VCaP (cell line): ENCODE data around the gene SLC44A1.

Experiments used
- H3K27ac ChIP-seq: fragments of 450-650 bp; 2 replicates; pipeline ENCODE4 v1.5.1; 2017
- CTCF ChIP-seq: fragments of 450-650 bp; conservative IDR thresholded peaks from 2 replicates; pipeline ENCODE4 v1.5.1; 2017; ENCODE audit warnings: mild to moderate bottlenecking, moderate library complexity

Gene SLC44A1

GRCh38 chr9:105441616-105442160, 197.2 kb downstream of the SLC44A1 start:
- TF ChIP-seq CTCF: no peak
- no peak overlapping the region for H3K27ac ChIP-seq

GRCh38 chr9:105443121-105443520, 198.7 kb downstream of the SLC44A1 start:
- H3K27ac ChIP-seq: no peak overlapping the region
- no peak for TF ChIP-seq CTCF

GRCh38 chr9:105444130-105444529, 199.7 kb downstream of the SLC44A1 start:
- H3K27ac ChIP-seq: no peak overlapping the region

GRCh38 chr9:105445203-105445881, 200.9 kb downstream of the SLC44A1 start:
- no peak overlapping the region for H3K27ac ChIP-seq
- no peak for TF ChIP-seq CTCF

More at GRCh38 chr9:105444130-105444529, 199.7 kb downstream of the SLC44A1 start:
- TF ChIP-seq CTCF: no peak

GRCh38 chr9:105447386-105447813, 202.9 kb downstream of the SLC44A1 start:
- peak overlapping the region; percentile 63 for H3K27ac ChIP-seq

GRCh38 chr9:105447814-105448812, 203.7 kb downstream of the SLC44A1 start, which contains the start of gene FSD1L:
Gene FSD1L, plus strand, starts transcription at chr9:105448034. Its CDS starts 187 bp downstream, at chr9:105448221.
- TF ChIP-seq CTCF: peak; percentile 67
- peak within 1 kb of the TSS; percentile 63 for H3K27ac ChIP-seq

More at GRCh38 chr9:105447386-105447813, 202.9 kb downstream of the SLC44A1 start:
- no peak for TF ChIP-seq CTCF

GRCh38 chr9:105449081-105449480, 204.6 kb downstream of the SLC44A1 start:
- TF ChIP-seq CTCF: no peak
- peak overlapping the region; percentile 63 for H3K27ac ChIP-seq
